MG63 (cell line): Measurements from ENCODE around the gene RSPH1. TPM values are rescaled to one million over a fixed set of nuclear protein-coding genes. Genes with fewer than 3 reads are reported as not detected.

ENCODE experiments used
- DNase-seq: peaks from one replicate; pipeline ENCODE4 v3.0.0-alpha.2; 2020
- H3K27me3 ChIP-seq: fragments of 250-450 bp; sonication (Bioruptor Pico); 2 replicates; pipeline ENCODE4 v1.5.1; 2020; ENCODE audit warnings: mild to moderate bottlenecking, moderate library complexity
- H3K36me3 ChIP-seq: fragments of 250-450 bp; sonication (Bioruptor Pico); 2 replicates; pipeline ENCODE4 v1.5.1; 2020; ENCODE audit warnings: mild to moderate bottlenecking, moderate library complexity
- H3K4me3 ChIP-seq: fragments of 250-450 bp; sonication (Bioruptor Pico); 2 replicates; pipeline ENCODE4 v1.5.1; 2020; ENCODE audit warnings: mild to moderate bottlenecking, moderate library complexity
- H3K9me3 ChIP-seq: fragments of 250-450 bp; sonication (Bioruptor Pico); 2 replicates; pipeline ENCODE4 v1.5.1; 2020; ENCODE audit warnings: mild to moderate bottlenecking, moderate library complexity
- total RNA-seq: library from RNA; depleted of rRNA; stranded (reverse); fragments of >200 nt; shearing (Covaris generic); gene quantifications from 2 replicates; pipeline ENCODE4 v1.2.3, GENCODE V29; 2014; ENCODE audit warnings: low replicate concordance

The RSPH1 gene
- total RNA-seq, 1 experiment from 2014 or later, result not detected

- H3K4me3 ChIP-seq, result no peak overlapping the region
- H3K27me3 ChIP-seq, result no peaks in the 10 kb centered on the region
- H3K9me3 ChIP-seq, result no peaks in the 10 kb centered on the region
- DNase-seq, result no peak
- no peaks in the 10 kb centered on the region for H3K36me3 ChIP-seq
These were observed 41.9 kb downstream of the RSPH1 start for GRCh38 chr21:42453986-42454570.

GRCh38 chr21:42453224-42453985, 42.6 kb downstream of the RSPH1 start:
- Histone ChIP-seq H3K9me3 (no peaks in the 10 kb centered on the region), H3K27me3 (no peaks in the 10 kb centered on the region), H3K36me3 (no peaks in the 10 kb centered on the region), H3K4me3 (no peak overlapping the region)
- no peak for DNase-seq

- Histone ChIP-seq H3K4me3 (no peak overlapping the region), H3K9me3 (no peaks in the 10 kb centered on the region), H3K36me3 (no peaks in the 10 kb centered on the region), H3K27me3 (no peaks in the 10 kb centered on the region)
- DNase-seq, result no peak
These were observed 43.4 kb downstream of the RSPH1 start for GRCh38 chr21:42452401-42453223.

- Histone ChIP-seq H3K27me3 (peaks cover 2% of the 10 kb centered on the region; the same call in 1 of the 2 replicates), H3K4me3 (no peak overlapping the region), H3K36me3 (no peaks in the 10 kb centered on the region), H3K9me3 (no peaks in the 10 kb centered on the region)
- no peak for DNase-seq
These were observed 44.1 kb downstream of the RSPH1 start for GRCh38 chr21:42451941-42452340.

- Histone ChIP-seq H3K27me3 (peaks cover 9% of the 10 kb centered on the region; the same call in 1 of the 2 replicates), H3K4me3 (no peak overlapping the region), H3K9me3 (no peaks in the 10 kb centered on the region), H3K36me3 (no peaks in the 10 kb centered on the region)
- DNase-seq, result no peak
These were observed 47.3 kb downstream of the RSPH1 start for GRCh38 chr21:42448686-42449085.

GRCh38 chr21:42447732-42448131, 48.3 kb downstream of the RSPH1 start:
- H3K9me3 ChIP-seq, result no peaks in the 10 kb centered on the region
- no peak overlapping the region for H3K4me3 ChIP-seq
- DNase-seq, result no peak
- peaks cover 9% of the 10 kb centered on the region; the same call in 1 of the 2 replicates for H3K27me3 ChIP-seq
- no peaks in the 10 kb centered on the region for H3K36me3 ChIP-seq

- H3K4me3 ChIP-seq, result no peak overlapping the region
- no peaks in the 10 kb centered on the region for H3K9me3 ChIP-seq
- no peaks in the 10 kb centered on the region for H3K36me3 ChIP-seq
These were observed 48.8 kb downstream of the RSPH1 start for GRCh38 chr21:42447182-42447581.

GRCh38 chr21:42446531-42446930, 49.5 kb downstream of the RSPH1 start:
- DNase-seq, result no peak
- peaks cover 9% of the 10 kb centered on the region; the same call in 1 of the 2 replicates for H3K27me3 ChIP-seq
- H3K4me3 ChIP-seq, result no peak overlapping the region
- H3K36me3 ChIP-seq, result no peaks in the 10 kb centered on the region
- no peaks in the 10 kb centered on the region for H3K9me3 ChIP-seq

More at GRCh38 chr21:42447182-42447581, 48.8 kb downstream of the RSPH1 start:
- no peak for DNase-seq
- H3K27me3 ChIP-seq, result peaks cover 9% of the 10 kb centered on the region; the same call in 1 of the 2 replicates

GRCh38 chr21:42445311-42445710, 50.7 kb downstream of the RSPH1 start:
- Histone ChIP-seq H3K27me3 (peaks cover 9% of the 10 kb centered on the region; the same call in 1 of the 2 replicates), H3K9me3 (no peaks in the 10 kb centered on the region), H3K36me3 (no peaks in the 10 kb centered on the region), H3K4me3 (no peak overlapping the region)
- no peak for DNase-seq

GRCh38 chr21:42444745-42445059, 51.3 kb downstream of the RSPH1 start:
- Histone ChIP-seq H3K27me3 (peaks cover 9% of the 10 kb centered on the region; the same call in 1 of the 2 replicates), H3K36me3 (no peaks in the 10 kb centered on the region), H3K9me3 (no peaks in the 10 kb centered on the region), H3K4me3 (no peak overlapping the region)
- no peak for DNase-seq

GRCh38 chr21:42443876-42444744, 51.9 kb downstream of the RSPH1 start:
- H3K36me3 ChIP-seq, result no peaks in the 10 kb centered on the region
- H3K27me3 ChIP-seq, result peaks cover 9% of the 10 kb centered on the region; the same call in 1 of the 2 replicates
- no peaks in the 10 kb centered on the region for H3K9me3 ChIP-seq
- DNase-seq, result no peak
- H3K4me3 ChIP-seq, result no peak overlapping the region

GRCh38 chr21:42443181-42443785, 52.7 kb downstream of the RSPH1 start:
- H3K36me3 ChIP-seq, result no peaks in the 10 kb centered on the region
- no peak overlapping the region for H3K4me3 ChIP-seq
- H3K27me3 ChIP-seq, result peaks cover 9% of the 10 kb centered on the region; the same call in 1 of the 2 replicates
- no peak for DNase-seq
- H3K9me3 ChIP-seq, result no peaks in the 10 kb centered on the region

- H3K27me3 ChIP-seq, result peaks cover 7% of the 10 kb centered on the region; the same call in 1 of the 2 replicates
- H3K36me3 ChIP-seq, result no peaks in the 10 kb centered on the region
- no peak for DNase-seq
- H3K4me3 ChIP-seq, result no peak overlapping the region
- no peaks in the 10 kb centered on the region for H3K9me3 ChIP-seq
These were observed 54.1 kb downstream of the RSPH1 start for GRCh38 chr21:42441963-42442362.

GRCh38 chr21:42440187-42440792, 55.7 kb downstream of the RSPH1 start:
- Histone ChIP-seq H3K4me3 (no peak overlapping the region), H3K9me3 (no peaks in the 10 kb centered on the region), H3K36me3 (no peaks in the 10 kb centered on the region), H3K27me3 (peaks cover 2% of the 10 kb centered on the region; the same call in 1 of the 2 replicates)
- no peak for DNase-seq

- Histone ChIP-seq H3K4me3 (no peak overlapping the region), H3K27me3 (peaks cover 2% of the 10 kb centered on the region; the same call in 1 of the 2 replicates), H3K9me3 (no peaks in the 10 kb centered on the region), H3K36me3 (no peaks in the 10 kb centered on the region)
- no peak for DNase-seq
These were observed 56.5 kb downstream of the RSPH1 start for GRCh38 chr21:42439284-42440186.
